T-helper 1 cell treated with Interleukin-12 subunit alpha and Interleukin-12 subunit beta and Interleukin-4 antibody, amounts not matched to agents 30 ng/mL and 1 ng/mL, for 36 hours (primary cell): ENCODE data around the gene NIN. TPM values are rescaled to one million over a fixed set of nuclear protein-coding genes. Genes with fewer than 3 reads are reported as not detected.

Experiments
- intact Hi-C: fragments of 100-400 bp; cut with micrococcal nuclease; formaldehyde crosslinking; loops from one replicate; pipeline ENCODE4 v1.15.1; 2024
- total RNA-seq: library from RNA; stranded (reverse); gene quantifications from 2 replicates; pipeline ENCODE4 v1.2.3, GENCODE V29; 2022

NIN gene
- total RNA-seq, 1 donor from 2014 or later, result 74.3 TPM

DNA sequence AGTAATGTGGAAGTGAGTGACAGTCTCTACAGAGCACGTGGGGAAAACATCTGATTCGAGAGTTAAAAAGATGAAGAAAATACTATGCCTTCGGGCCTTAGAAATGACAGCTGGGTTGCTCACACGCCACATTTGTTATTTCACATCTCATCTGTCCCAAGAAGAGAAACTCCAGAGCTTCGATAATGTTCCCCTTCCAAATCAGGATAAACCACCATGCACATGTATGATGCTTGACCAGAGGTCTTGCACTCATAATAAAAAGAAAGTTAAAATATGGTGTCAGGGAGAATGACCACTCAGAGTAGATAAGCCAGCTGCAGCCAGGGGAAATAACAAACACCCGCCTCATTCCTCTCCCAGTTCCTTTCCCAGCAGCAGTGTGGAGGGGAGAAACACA lies 34.6 kb downstream of the NIN start:
- intact Hi-C loops, result no loop called here

DNA sequence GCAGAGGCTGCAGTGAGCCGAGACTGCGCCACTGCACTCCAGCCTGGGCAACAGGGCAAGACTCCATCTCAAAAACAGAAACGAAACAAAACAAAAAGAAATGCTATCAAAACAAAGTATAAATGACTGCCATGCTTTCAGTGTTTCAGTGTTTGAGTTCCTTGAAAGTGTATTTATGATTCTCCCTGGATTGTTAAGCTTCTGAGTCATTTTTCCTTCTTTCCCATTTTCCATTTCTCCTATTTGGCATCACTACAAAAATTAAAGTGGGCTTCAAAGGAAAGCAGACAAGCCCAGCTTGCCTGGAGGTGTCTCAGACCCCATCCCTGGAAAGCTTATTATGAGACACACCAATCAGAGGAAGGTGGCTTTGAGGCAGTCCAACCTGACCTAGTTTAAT lies 35.1 kb downstream of the NIN start:
- intact Hi-C loops, result no loop called here

DNA sequence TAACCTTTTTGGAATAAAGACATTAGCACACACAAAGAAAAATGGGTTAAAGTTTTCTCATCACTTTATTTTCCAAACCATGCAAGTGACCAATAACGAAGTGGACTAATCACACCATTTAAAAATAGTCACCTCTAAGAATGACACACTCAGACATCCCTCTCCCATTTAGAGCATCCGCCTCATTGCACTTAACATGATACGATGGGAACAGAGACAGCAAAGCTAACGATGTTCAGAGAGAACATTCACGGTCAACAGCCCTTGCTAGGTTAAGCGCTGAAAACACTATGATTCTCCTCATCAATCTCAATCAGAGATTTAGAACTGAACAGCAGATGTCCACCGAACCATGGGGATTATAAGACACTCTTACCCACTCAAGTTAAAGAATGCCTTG lies 35.8 kb downstream of the NIN start:
- intact Hi-C loops, result no loop called here

DNA sequence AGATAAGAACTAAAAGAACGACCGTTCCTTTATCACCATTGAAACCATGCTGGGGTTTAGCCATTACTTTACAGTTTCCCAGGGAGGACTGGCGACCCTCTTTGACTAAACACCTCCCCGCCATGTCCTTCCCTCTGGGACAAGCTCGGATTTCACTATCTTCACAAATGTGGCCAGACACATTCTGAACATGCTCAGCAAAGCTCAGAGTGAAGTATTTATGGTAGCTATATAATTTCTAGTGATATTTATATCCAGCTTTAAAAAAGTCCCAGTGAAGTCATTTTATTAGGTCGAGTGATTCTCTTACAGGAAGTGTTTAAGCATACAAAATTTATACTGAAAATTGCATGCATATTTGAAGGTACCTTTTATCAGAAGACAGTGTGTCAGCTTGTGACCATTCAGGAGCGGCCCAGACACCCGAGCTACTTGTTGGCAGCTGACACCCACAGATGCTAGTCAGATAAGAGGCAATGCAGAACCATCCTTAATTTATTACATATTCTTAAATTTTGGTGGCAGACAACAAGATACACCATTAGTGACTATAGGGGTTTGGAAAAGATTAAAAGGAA lies 36.8 kb downstream of the NIN start:
- intact Hi-C loops, result no loop called here

DNA sequence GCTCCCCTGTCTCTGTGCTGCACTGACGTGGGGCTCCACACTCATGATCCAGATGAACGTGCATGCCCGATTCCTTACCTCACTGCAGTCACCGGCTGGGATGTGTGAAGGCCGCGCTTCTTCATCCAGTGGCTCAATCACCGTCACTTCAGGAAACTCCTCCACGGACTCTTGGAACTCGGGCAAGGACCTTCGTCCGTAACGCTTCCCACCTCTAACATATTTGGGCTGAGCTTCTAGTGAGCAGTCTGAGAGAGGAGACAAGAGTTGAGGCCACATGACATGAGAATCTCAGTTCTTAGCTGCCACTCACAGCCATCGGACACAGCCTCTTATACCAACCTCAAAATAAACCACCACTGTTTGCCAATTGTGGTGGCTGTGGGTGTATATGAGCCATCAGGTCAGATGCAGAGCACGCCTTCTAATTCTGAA lies 38.3 kb downstream of the NIN start:
- intact Hi-C loops, result loop anchor here (1.0 kb wide), 1 partner anchor 7 kb away; no protein-coding TSS in a partner anchor

DNA sequence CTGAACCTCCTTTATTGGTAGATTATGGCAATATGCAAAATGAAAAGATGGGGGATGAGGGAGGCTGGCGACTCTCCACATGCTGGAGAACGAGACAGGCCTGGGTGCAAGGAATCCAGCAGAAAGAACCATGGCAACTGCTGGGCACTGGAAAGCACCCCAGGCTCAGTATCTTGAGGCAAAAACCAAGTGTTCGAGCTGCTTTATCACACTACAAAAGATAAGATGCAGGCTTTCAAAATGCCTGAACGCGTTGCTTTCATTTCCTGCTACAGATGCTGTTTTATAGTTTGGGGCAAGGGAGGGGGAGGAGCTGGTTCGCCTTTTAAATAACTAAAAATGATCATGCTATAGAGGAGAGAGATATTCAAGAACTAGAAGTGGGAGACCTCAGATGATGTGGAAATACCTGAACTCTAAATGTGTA lies 38.9 kb downstream of the NIN start:
- intact Hi-C loops, result no loop called here

DNA sequence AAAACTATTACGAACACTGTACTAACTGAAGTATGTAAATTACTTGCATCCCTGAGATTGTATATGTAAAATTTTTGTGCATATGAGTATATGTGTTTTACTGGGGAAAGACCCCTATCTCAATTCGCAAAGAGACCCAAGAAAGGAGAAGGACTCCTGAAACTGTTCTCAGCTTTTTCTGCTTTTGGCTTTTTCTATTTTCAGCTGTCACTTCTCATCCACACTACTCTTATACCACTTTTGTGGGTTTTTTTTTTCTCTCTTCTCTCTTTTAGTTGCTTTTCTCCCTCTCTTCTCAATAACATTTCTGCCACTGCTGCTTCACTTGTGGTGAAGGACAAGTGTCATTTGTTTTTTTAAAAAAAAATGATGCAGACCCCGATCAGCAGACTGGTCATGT lies 39.8 kb downstream of the NIN start:
- intact Hi-C loops, result no loop called here

DNA sequence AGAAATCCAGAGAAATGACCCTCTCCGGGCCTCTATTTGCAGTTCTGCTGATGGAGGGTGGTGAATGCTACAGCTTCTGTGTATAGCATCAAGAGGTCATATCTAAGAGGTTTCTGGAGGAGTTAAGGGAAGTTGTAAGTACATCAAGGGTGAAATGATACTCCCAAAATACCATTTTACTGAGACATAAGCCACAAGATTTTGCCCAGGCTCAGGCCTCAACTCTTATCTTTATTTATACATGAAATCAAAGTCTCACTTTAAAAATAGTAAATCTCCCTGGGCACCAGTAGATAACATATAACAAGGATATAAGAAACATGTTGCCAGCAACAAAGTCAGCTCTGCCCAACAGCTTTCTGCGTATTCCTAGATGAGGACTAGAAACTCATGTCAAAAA lies 40.4 kb downstream of the NIN start:
- intact Hi-C loops, result no loop called here

DNA sequence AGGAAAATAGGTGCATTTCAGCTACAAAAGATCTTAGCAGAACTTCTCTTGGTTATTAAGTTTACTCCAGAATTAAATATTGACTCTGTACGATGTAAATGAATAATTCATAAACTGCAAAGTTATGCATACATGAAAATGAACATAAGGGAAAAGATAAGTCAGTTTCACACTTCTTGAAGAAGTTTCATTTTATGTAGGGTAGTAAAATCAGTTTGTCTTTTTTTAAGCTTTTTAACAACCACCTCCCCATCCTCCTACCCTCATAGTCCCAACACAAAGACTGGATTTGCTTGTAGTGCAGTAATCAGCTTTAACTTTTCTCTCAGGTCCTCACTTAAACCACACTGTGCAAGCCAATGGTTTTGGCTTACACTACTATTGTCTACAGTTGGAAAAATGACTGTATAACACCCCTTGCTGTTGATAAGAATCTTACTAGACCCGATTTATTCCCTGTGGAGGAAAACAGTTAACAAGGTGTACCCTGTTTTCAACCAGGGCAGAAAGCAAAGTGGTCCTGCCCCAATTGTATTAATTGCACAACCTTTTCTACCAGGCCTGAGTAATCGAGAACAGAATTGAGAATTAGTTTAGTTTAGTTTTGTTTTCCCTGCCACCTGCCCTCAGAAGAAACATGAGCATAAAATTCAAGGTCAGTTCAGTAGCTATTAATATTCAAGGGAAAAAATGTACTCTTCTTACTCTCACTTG lies 44.1 kb downstream of the NIN start:
- intact Hi-C loops, result loop anchor here (1.0 to 2.0 kb wide), 2 partner anchors 8 to 36 kb away; no protein-coding TSS in a partner anchor

DNA sequence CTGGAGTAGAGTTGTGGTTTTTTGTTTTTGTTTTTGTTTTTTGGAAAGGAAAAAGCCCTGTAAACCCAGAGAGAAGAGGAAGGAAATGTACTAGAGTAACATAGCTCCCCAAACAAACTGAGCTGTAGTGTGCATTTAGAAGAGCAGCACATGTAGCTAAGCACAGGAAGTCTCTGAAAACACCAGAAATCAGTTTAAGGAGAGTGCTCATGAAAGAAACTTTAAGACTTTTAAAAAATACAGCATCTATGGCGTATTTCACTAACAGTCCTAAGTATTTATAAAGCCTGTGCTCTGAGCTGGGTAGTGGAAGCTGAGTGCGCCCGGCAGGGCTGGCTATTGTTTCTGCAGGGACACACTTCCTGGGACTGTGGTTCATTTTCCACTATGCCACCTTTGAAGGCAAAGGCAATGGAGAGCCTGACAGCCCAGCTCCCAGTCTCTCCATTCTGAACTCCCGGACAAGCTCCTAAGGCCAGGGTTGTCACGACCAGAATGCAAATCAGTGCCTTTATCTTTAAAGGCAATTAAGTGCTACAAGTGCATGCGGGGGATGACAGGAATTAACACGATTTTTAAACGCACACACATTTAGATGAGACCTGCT lies 45.4 kb downstream of the NIN start:
- intact Hi-C loops, result loop anchor here (1.0 to 2.0 kb wide), 2 partner anchors 8 to 37 kb away; no protein-coding TSS in a partner anchor

DNA sequence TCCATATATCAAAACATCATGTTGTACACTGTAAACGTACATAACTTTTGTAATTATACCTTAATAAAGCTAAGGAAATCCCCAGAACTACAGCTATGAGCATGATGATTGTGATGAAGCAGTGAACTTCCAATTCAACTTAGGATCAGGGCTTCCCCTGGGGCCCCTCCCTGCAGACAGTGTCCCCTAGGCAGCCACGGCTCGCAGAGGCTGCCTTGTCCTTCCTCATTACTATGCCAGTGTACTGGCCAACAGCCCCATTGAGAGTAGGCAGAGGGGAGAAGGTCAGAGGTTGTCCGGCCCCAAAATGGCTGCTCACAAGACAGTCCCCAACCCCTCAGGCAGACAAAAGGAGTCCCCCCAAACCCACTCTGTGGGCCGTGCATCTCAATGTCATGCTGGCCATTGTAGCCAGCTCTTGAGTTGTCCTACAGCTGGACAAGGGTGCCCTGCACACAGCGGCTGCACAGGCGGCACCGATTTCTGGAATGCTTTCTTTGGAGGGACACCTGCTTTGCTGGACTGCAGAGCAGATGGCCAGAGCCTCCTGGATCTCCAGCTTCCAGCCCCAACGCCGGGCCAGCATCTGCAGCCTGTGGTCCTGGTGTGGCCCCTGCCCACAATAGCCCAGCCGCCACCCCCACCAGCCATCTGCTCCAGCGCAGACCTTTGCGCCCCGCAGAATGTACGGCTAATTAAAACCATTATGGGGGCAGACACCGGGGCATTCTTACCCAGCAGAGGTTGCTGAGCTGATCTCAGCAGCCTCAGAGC lies 46.1 kb downstream of the NIN start:
- intact Hi-C loops, result loop anchor here (1.0 kb wide), 1 partner anchor 8 kb away; no protein-coding TSS in a partner anchor

DNA sequence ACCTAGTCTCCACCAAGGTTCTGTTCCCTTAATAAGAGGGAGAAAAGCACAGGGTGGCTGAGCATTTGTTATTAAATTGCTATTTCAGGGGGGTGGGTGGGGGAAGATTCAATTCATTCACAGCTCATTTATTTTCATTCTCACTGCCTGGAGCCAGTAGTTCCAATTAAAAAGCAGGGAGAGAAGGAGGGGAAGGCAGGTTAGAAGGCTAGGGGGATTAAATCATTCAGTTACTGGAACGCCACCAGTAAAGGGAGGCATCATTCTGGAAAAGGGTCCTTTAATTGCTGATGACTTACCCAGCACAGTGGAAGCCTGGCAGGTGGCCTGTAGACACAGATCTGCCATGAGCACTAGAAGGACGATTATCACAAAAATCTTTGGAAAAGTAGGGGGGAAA lies 47.4 kb downstream of the NIN start:
- intact Hi-C loops, result no loop called here

DNA sequence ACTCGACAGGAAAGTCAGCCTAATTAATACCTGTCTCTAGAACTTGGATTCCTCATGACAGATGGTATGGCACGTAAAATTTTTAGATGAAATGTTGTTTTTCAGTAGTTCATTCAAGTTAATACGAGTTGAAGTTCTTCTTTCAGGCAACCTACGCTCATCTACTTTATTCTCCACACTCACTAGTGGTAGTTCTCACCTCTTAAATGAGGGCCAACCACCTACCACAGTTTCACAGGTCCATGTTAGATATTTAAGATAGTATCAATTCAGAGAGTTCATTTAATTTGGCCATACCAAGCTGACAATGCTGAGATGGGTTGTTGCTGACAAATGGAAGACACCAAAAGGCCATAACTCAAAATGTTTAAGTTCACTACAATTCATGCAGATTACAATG lies 50.6 kb downstream of the NIN start:
- intact Hi-C loops, result no loop called here

DNA sequence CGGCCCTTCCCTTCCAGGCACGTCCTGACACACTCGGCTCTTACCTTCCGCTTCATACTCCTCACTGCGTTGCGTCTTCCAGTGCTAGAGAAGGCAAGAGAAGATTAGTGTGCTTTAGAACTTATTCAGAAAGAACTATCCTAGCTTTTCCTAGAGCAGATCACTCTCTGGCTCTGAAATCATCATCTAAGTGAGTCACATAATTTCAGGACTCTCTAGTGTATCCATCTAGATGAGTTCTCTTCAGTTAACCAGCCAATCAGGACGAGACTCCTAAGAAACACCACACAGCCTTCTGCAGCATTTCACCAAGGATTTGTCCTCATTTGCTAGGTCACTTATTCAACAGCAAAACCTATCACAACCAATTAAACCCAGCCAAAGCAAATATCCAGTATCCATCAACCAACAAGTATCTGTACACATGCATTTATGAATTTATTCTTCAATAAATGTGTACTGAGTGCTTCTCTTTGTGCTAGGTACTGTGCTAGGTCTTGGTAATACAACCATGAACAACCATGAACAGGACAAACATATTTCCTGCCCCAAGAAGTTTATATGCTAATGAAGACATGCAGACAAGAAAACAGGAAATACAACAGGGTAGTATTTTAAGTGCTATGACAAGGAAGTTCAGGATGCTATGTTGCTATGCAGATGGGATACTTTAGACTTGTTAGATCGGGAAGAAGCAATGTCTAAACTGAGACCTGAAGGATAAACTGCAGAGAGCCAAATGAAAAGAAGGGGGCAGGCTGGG lies 52.1 kb downstream of the NIN start:
- intact Hi-C loops, result loop anchor here (1.0 to 2.0 kb wide), 12 partner anchors 8 to 466 kb away; partner anchors contain the start of genes DMAC2L, L2HGDH and NIN

DNA sequence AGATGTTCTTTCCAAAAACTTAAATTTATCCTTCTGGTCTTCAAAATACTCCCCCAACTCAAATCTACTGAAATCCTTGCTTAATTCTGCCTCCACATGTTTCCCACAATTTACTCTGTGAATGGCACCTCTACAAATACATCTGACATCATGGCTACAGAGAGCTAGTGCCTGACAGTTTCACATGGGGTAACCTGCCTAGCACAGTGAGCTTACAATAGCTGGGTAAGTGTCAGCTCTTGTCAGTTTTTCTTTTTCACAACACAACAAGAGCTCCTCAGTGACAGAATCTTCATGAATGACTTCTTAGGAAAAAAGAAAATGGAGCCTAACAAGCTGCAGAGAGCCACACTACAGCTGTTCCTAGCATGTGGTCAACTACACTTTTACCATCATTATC lies 54.4 kb downstream of the NIN start:
- intact Hi-C loops, result no loop called here

DNA sequence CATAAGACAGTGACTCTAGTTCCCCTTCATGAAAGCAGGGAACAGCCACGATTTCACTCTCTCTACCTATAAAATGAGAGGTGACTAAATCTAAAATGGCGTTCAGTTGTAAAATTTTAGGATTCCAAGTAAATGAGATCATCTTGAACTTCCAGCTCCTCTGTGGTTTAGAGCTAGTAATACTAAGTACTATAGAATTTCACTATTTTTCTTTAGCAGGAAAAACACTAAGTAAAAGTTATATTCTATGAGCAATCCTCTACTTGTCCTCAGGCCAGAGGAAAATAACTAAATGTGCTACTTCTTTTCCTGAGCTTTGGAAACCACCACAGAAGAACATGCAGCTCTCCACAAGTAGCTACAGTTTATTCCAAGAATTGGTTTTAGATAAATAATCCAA lies 55.6 kb downstream of the NIN start:
- intact Hi-C loops, result no loop called here

DNA sequence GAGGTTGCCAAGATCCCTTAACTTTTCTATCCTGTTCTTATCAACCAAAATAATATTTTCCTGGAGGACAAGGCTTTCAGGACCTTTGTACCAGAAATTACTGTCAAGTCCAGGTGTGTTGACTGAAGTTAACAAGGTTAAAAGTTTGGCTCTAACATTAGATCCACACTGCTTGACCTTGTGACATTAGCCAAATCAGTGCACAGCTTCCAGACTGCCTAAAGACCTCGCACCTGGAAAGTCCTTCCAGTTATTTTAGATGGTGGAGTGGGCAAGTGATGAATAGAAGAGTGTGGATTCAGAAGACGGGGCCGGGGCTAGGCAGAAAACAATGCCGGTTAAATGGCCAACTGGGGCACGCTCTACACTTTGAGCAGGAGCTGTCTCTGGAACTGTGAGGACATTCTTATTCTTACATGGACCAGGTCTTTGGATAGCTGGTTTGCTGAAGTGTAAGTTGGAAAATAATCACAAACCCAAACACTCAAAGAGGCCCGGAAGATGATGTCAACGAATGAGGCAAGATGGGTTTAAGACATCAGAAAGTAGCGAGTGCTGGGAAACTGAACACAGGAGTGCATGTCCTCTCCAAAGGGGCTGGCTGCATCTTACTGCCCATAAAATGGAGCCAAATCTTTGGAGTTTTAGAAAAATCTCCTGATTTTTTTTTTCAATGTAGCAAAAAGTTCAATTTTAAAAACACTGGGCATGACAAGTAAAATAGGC lies 56.3 kb downstream of the NIN start:
- intact Hi-C loops, result no loop called here

DNA sequence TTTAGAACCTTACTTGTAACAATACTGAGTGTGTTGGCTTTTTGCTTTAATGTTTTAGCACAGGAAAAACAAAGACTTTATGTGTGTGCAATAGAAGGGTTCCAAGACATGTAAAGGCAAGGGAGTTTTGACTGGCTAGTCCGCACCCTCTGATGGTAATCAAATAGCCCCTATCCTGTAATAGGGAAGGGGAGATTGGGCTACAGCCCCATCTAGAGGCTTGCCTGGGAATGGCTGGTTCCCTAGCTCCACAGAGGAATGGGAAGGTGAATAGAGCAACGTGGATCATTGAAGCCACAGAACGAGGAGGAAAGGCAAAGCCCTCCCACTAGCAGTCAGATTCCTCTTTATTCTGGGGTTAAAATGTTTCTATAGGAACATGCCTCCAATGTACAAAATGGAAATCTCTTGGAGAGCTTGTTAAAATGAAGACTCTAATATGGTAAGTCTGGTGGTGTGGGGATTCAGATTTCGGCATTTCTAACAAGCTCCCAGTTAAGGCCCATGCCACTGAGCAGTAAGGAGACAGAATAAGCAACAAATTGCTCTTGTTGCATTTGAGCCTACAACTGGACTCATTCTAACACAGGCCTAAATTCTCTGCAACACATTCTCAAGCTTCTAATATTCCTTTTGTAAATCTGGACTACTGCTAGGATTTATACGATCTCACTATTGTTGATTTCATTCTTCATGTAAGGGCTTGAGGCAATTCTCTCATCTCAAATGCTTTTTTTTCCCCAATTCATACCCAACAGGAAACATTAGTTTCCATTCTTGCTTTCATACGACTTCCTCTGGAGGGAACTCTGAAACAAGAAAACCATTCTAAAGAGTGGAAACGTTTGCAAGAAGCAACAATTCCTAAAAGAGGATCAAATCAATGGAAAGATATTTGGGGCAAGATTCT lies 57.1 kb downstream of the NIN start:
- intact Hi-C loops, result loop anchor here (1.0 kb wide), 4 partner anchors 48 to 231 kb away; partner anchors contain the start of gene SAV1

DNA sequence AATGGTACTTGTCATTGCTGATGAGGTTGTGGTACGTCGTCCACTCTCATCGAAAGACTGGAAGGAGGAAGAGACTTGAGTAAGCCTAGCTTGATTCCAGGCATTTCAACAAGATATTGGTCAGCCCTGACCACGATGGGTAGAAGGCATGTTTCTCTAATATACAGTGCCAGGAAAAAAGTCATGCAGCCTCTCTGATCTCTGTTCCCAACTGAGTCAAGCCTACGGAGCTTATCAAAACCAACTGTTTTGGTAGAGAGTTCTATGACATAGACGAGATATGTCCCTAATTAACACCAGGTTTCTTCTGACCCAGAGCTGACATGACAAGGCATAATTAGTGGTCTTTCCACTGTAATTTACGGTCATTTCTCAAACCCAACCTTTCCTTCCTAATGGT lies 58.5 kb downstream of the NIN start:
- intact Hi-C loops, result no loop called here
